Measurements from ENCODE around the gene PKD2. TPM values are rescaled to one million over a fixed set of nuclear protein-coding genes. Genes with fewer than 3 reads are reported as not detected.

The PKD2 gene
- total RNA-seq, 1 experiment from 2014 or later: 38.4 TPM

DNA sequence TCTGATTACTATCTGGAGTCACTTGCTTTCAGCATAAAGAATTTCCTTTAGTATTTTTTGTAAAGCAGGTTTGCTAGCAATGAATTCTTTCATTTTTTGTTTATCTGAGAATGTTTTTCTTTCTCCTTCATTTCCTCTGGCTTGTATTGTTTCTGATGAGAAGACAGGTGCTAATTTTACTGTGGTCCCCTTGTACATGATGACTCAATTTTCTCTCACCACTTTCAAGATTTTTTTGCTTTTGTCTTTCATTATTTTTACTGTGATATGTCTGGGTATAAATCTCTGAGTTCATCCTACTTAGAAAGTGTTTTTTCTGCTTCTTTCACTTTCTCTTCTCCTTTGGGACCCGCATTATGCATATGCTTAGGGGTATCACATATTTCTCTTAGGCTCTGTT lies 62.6 kb downstream of the PKD2 start:
- Histone ChIP-seq H4K8ac (replicated peaks; ENCODE audit: insufficient read length, low read depth, low read length) (no peak overlapping the region), H3K79me2 (ENCODE audit: insufficient read depth, low read length) (no peaks in the 10 kb centered on the region), H3K27ac (ENCODE audit: insufficient read length, low read depth, low read length) (no peak overlapping the region), H2BK120ac (ENCODE audit: low read depth, low read length, poor library complexity, severe bottlenecking) (no peak overlapping the region), H3K79me1 (ENCODE audit: insufficient read depth, low read depth, low read length, poor library complexity, severe bottlenecking) (no peaks in the 10 kb centered on the region), H2BK5ac (ENCODE audit: insufficient read length, low read length) (no peak overlapping the region), H3K9ac (ENCODE audit: extremely low read depth, insufficient read length, low read length) (no peak overlapping the region), H3K23ac (ENCODE audit: insufficient read length, low read depth, low read length) (no peak overlapping the region), H3K18ac (ENCODE audit: insufficient read length, low read depth, low read length) (no peak overlapping the region), H3K23me2 (ENCODE audit: insufficient read length, low read depth, low read length, poor library complexity, severe bottlenecking) (no peaks in the 10 kb centered on the region), H4K20me1 (ENCODE audit: control insufficient read depth, insufficient read depth, insufficient read length) (no peaks in the 10 kb centered on the region), H2AK5ac (ENCODE audit: insufficient read length, low read length) (no peak overlapping the region), H3K4ac (ENCODE audit: low read depth, low read length) (no peak overlapping the region), H3K4me2 (ENCODE audit: insufficient read depth, insufficient read length, low read length) (no peak overlapping the region), H2AFZ (ENCODE audit: low read length) (no peak overlapping the region), H3T11ph (ENCODE audit: low read length) (no peak overlapping the region), H3K4me1 (ENCODE audit: insufficient read depth, low read length) (no peaks in the 10 kb centered on the region), H3K27me3 (ENCODE audit: insufficient read depth, low read length) (no peaks in the 10 kb centered on the region), H2BK15ac (ENCODE audit: low read depth, low read length) (no peak overlapping the region), H3K9me3 (ENCODE audit: control insufficient read depth, low read depth, low read length) (no peaks in the 10 kb centered on the region), H4K91ac (ENCODE audit: insufficient read length, low read depth, low read length) (no peak overlapping the region), H2BK12ac (ENCODE audit: insufficient read length, low read depth, low read length) (no peak overlapping the region), H4K5ac (ENCODE audit: insufficient read length, low read depth, low read length) (no peak overlapping the region), H3K14ac (ENCODE audit: insufficient read depth, low read length) (no peak overlapping the region), H3K56ac (ENCODE audit: insufficient read length, low read depth, low read length) (no peak overlapping the region), H2BK20ac (ENCODE audit: low read depth, low read length, poor library complexity, severe bottlenecking) (no peak overlapping the region)
- peaks cover 3 to 5% of the 10 kb centered on the region in 2 experiments; a peak in 2 of 5 replicates for H3K9me3 Mint-ChIP-seq
- peaks cover 57 to 87% (median 82%) of the 10 kb centered on the region in 3 experiments for H3K36me3 Mint-ChIP-seq (ENCODE audit: insufficient read depth in 1 of 3, low read depth in 3 of 3)
- TF ChIP-seq, protein P1, sequence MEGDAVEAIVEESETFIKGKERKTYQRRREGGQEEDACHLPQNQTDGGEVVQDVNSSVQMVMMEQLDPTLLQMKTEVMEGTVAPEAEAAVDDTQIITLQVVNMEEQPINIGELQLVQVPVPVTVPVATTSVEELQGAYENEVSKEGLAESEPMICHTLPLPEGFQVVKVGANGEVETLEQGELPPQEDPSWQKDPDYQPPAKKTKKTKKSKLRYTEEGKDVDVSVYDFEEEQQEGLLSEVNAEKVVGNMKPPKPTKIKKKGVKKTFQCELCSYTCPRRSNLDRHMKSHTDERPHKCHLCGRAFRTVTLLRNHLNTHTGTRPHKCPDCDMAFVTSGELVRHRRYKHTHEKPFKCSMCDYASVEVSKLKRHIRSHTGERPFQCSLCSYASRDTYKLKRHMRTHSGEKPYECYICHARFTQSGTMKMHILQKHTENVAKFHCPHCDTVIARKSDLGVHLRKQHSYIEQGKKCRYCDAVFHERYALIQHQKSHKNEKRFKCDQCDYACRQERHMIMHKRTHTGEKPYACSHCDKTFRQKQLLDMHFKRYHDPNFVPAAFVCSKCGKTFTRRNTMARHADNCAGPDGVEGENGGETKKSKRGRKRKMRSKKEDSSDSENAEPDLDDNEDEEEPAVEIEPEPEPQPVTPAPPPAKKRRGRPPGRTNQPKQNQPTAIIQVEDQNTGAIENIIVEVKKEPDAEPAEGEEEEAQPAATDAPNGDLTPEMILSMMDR (conservative IDR thresholded peaks at IDR 0.05): no peak
- no peaks in the 10 kb centered on the region for H3K4me1 Mint-ChIP-seq
- H3K27me3 Mint-ChIP-seq (ENCODE audit: low read depth): no peaks in the 10 kb centered on the region
- H3K4me3 Mint-ChIP-seq: no peak overlapping the region
- DNase-seq: no peak
- H3K27ac Mint-ChIP-seq: no peak overlapping the region; a peak in 1 of 7 replicates
- no CpG with 5 or more reads among the region's 1 CpG for WGBS (ENCODE audit: extremely low coverage, insufficient read length, low lambda C conversion rate)
